ENCODE measurements around the gene CHCHD3. TPM values are rescaled to one million over a fixed set of nuclear protein-coding genes. Genes with fewer than 3 reads are reported as not detected.

CHCHD3 gene
- total RNA-seq, 1 donor from 2014 or later: 142 TPM

- DNase-seq (ENCODE audit: low spot score): no peak
- H3K27me3 Mint-ChIP-seq (ENCODE audit: insufficient read depth, low read depth): no peaks in the 10 kb centered on the region
- no peak overlapping the region for H3K27ac Mint-ChIP-seq
- H2AFZ ChIP-seq (replicated peaks): no peak overlapping the region
- H3K4me2 ChIP-seq: no peak overlapping the region
- H3K4me1 ChIP-seq: peaks cover 11% of the 10 kb centered on the region
- peaks cover 11% of the 10 kb centered on the region for H3K4me1 Mint-ChIP-seq
- no peak overlapping the region for H3K4me3 ChIP-seq
- H3K9ac ChIP-seq: no peak overlapping the region
- H3K4me3 Mint-ChIP-seq: no peak overlapping the region
- no peaks in the 10 kb centered on the region for H3K79me2 ChIP-seq (ENCODE audit: low read depth)
- no peaks in the 10 kb centered on the region for H3K36me3 ChIP-seq
- H3F3A ChIP-seq (ENCODE audit: low read depth): no peaks in the 10 kb centered on the region
- H3K9me3 Mint-ChIP-seq: peaks cover 6% of the 10 kb centered on the region
- H4K20me1 ChIP-seq (ENCODE audit: low read depth): peaks cover 12% of the 10 kb centered on the region
- no peak overlapping the region for H3K27ac ChIP-seq
- peaks cover 11% of the 10 kb centered on the region for H3K36me3 Mint-ChIP-seq
- H3K27me3 ChIP-seq: no peaks in the 10 kb centered on the region
- no peaks in the 10 kb centered on the region for H3K9me3 ChIP-seq (ENCODE audit: low read depth)
- TF ChIP-seq EZH2 (IDR thresholded peaks at IDR 0.05) (no peak), EZH2phosphoT487 (IDR thresholded peaks at IDR 0.05) (no peak), CTCF (IDR thresholded peaks at IDR 0.05) (no peak)
Observed at GRCh38 chr7:132859199-132859598, 222.7 kb downstream of the CHCHD3 start.

- Histone ChIP-seq H2AFZ (replicated peaks) (no peak overlapping the region), H3K27ac (no peak overlapping the region), H3K27me3 (no peaks in the 10 kb centered on the region), H3F3A (ENCODE audit: low read depth) (no peaks in the 10 kb centered on the region), H3K4me3 (no peak overlapping the region), H3K9ac (no peak overlapping the region), H3K36me3 (no peaks in the 10 kb centered on the region), H3K79me2 (ENCODE audit: low read depth) (no peaks in the 10 kb centered on the region), H4K20me1 (ENCODE audit: low read depth) (peaks cover 12% of the 10 kb centered on the region), H3K4me2 (no peak overlapping the region), H3K9me3 (ENCODE audit: low read depth) (no peaks in the 10 kb centered on the region), H3K4me1 (peaks cover 11% of the 10 kb centered on the region)
- Mint-ChIP-seq H3K36me3 (peaks cover 8% of the 10 kb centered on the region), H3K4me3 (no peak overlapping the region), H3K9me3 (peaks cover 2% of the 10 kb centered on the region), H3K27me3 (ENCODE audit: insufficient read depth, low read depth) (no peaks in the 10 kb centered on the region), H3K4me1 (peaks cover 11% of the 10 kb centered on the region), H3K27ac (no peak overlapping the region)
- no peak for DNase-seq (ENCODE audit: low spot score)
- TF ChIP-seq CTCF (IDR thresholded peaks at IDR 0.05) (no peak), EZH2phosphoT487 (IDR thresholded peaks at IDR 0.05) (no peak), EZH2 (IDR thresholded peaks at IDR 0.05) (no peak)
Observed at GRCh38 chr7:132858760-132859159, 223.1 kb downstream of the CHCHD3 start.

- Histone ChIP-seq H3K4me2 (no peak overlapping the region), H4K20me1 (ENCODE audit: low read depth) (peaks cover 12% of the 10 kb centered on the region), H3K27me3 (no peaks in the 10 kb centered on the region), H3K4me3 (no peak overlapping the region), H3K9ac (no peak overlapping the region), H3K27ac (no peak overlapping the region), H2AFZ (replicated peaks) (no peak overlapping the region), H3K9me3 (ENCODE audit: low read depth) (no peaks in the 10 kb centered on the region), H3K36me3 (no peaks in the 10 kb centered on the region), H3K79me2 (ENCODE audit: low read depth) (no peaks in the 10 kb centered on the region), H3K4me1 (peaks cover 11% of the 10 kb centered on the region), H3F3A (ENCODE audit: low read depth) (no peaks in the 10 kb centered on the region)
- Mint-ChIP-seq H3K27me3 (ENCODE audit: insufficient read depth, low read depth) (no peaks in the 10 kb centered on the region), H3K4me1 (peaks cover 11% of the 10 kb centered on the region), H3K9me3 (peaks cover 2% of the 10 kb centered on the region), H3K27ac (peak overlapping the region; percentile 50), H3K36me3 (peaks cover 8% of the 10 kb centered on the region), H3K4me3 (no peak overlapping the region)
- no peak for DNase-seq (ENCODE audit: low spot score)
- TF ChIP-seq CTCF (IDR thresholded peaks at IDR 0.05): no peak
- TF ChIP-seq EZH2phosphoT487 (IDR thresholded peaks at IDR 0.05): no peak
- TF ChIP-seq EZH2 (IDR thresholded peaks at IDR 0.05): no peak
Observed at GRCh38 chr7:132858251-132858650, 223.6 kb downstream of the CHCHD3 start.
